Activated T-cell treated with anti-CD3 and anti-CD28 coated beads for 4 hours (primary cell): Measurements from ENCODE around the gene MPV17.
"Not testable (repeated sequence)": the region's sequence is repeated elsewhere in the genome, so short reads cannot be mapped to it uniquely, and the experiment has no call there.

ENCODE experiments used
- DNase-seq: peaks from one replicate; pipeline ENCODE4 v3.0.0-alpha.2; 2020

MPV17 gene

DNA sequence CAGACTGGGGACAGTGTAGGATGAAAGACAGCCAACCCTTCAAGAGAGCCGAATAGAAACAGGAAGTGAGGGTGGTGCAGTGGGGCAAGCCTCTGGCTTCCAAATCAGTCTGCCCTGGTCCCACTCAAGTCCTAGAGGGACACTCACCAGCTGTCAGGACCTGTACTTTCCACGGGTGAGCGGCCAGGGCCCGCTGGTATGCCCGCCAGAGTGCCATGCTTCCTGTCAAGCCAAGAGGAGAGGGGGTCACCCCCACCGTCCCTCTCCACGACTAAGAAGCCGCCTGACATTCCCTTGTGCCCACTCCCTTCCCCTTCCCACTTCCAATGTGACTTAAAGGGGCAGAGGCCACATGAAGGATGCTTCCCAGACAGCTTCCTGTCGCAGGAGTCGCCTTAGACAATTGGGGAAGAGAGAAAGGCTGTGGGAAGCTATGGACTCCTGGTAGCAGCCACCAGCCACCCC, 564 bp downstream of the MPV17 start:
- DNase-seq, result no peak

DNA sequence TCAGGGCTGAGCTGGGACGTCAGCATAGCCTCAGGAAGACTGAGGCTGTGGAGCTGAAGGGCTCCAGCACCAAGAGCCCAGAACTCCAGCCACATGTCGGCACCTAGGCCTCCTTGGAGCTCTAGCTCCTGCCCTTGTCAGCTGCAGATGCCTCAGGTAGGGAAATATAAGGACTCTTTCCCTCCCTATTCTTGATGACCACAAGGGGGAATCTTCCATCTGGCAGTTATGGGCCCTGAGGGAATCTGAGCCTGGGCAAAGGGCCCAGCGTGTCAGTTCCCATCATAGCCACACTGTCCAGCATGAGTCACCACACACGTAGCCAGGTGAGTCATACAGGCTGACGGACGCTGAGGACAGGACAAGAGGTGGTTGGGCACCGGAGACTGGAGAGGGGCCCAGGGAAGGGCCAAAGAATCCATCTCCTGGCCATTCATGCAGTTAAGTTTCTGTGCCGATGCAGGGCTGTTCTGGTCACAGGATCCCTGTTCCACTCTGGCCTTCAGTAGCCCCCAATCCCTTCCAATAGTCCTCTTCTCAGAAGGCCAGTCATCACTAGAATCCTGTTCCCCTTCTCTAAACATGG, 1.8 kb downstream of the MPV17 start:
- DNase-seq, result no peak

GRCh38 chr2:27319839-27320238, 3.1 kb downstream of the MPV17 start:
- DNase-seq, result not testable (repeated sequence)

- DNase-seq, result no peak
Measured at GRCh38 chr2:27316655-27317412, 6.1 kb downstream of the MPV17 start.

- no peak for DNase-seq
Measured at GRCh38 chr2:27315122-27315521, 7.8 kb downstream of the MPV17 start.

DNA sequence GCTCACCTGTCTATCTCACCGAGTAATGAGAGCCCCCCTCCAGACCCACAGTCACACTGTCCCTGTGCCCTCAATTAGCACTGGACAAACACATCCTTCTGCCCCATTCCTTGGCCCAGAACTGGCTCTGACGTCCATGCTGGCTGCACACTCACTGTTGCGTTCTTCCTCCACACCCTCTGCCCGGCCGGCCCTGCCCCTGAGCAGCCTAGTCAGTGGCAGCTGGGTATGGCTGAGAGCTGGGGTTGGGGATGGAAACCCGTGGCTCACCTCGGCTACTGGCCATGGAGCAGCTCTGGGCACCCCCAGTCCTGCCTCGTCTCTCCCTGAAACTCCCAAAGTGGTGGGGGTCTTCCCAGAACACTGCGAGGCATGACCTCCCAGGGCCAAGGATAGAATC, 8.2 kb downstream of the MPV17 start:
- no peak for DNase-seq

GRCh38 chr2:27313882-27314645, 8.8 kb downstream of the MPV17 start:
- DNase-seq, result no peak

GRCh38 chr2:27312152-27312551, 10.7 kb downstream of the MPV17 start:
- no peak for DNase-seq

DNA sequence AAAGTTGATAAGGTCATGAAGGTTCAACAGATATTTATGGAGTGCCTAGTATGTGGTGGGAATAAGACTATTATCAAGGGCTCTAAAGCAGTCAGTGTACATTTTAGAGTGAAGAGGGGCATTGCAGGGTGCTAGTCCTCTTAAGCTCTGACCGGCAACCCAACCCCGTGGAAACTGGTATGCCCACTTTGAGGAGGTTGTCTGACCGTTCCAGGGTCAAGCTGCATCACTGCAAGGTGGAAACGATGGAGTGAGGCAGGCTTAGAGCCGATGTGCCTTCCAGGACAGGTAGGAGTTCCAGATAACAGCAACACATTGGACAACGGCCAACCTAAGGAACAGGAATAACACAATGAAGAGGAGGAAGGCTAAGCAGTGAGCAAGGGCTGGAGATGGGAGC, 13.2 kb downstream of the MPV17 start:
- DNase-seq, result no peak

DNA sequence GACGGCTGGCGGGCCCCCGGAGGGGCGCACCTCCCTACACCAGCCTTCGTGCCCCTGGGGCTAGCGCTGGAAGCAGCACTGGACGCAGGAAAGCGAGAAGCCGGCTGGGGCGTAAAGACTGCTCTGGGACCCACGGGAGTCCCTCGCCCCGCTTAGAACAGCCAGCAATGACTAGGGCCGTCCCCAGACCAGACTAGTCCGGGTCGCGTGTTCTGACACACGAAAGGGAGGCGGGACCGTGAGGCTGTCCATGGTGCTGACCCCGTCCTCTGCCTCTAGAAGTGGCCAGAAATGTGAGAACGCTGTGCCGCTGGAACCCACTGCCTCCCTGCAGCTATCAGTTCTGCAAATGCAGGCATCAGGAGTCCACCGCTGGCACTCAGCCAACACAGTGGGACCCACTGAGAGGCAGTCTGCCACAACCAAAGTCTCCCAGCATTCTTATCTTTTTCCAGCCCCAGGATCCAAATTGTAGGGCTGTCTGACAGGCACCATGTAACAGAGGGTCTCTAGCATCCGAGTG, 14.5 kb downstream of the MPV17 start, which contains the start of gene UCN:
Gene UCN (minus strand): TSS at position 87 of the 523 bp plus-strand sequence. CDS start 550 bp downstream, outside the sequence.
- no peak for DNase-seq

GRCh38 chr2:27307545-27308358, 15.1 kb downstream of the MPV17 start:
- no peak for DNase-seq

- no peak for DNase-seq
Measured at GRCh38 chr2:27307287-27307544, 15.7 kb downstream of the MPV17 start.

GRCh38 chr2:27306573-27307286, 16.2 kb downstream of the MPV17 start:
- no peak for DNase-seq

DNA sequence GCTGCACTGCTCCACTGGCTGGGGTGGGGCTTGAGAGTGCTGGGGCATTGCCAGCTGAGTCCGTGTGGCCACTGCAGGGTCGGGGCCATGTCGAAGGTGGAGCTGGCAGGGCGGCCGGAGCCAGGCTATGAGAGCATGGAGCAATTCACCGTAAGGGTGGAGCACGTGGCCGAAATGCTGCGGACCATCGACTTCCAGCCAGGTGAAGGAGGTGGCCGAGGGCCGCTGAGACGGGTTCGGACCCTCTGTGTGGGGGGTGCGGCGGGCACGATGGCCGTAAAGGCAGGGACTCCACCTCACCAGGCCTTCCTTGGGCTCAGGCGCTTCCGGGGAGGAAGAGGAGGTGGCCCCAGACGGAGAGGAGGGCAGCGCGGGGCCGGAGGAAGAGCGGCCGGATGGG, 16.8 kb downstream of the MPV17 start:
- no peak for DNase-seq

DNA sequence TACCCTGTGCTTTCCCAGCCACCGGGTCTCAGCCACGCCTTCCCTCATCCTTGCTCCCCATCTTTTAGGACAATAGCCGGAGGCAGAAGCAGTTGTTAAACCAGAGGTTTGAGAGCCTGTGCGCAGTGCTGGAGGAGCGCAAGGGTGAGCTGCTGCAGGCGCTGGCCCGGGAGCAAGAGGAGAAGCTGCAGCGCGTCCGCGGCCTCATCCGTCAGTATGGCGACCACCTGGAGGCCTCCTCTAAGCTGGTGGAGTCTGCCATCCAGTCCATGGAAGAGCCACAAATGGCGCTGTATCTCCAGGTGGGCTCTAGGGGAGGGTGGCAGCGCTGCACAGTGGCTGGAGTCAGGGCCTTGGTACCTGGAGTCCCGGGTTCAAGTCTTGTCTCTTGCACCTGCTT, 17.4 kb downstream of the MPV17 start:
- no peak for DNase-seq

GRCh38 chr2:27304488-27305240, 18.2 kb downstream of the MPV17 start:
- no peak for DNase-seq

GRCh38 chr2:27303093-27304025, 19.5 kb downstream of the MPV17 start:
- peak; percentile 18 for DNase-seq

DNA sequence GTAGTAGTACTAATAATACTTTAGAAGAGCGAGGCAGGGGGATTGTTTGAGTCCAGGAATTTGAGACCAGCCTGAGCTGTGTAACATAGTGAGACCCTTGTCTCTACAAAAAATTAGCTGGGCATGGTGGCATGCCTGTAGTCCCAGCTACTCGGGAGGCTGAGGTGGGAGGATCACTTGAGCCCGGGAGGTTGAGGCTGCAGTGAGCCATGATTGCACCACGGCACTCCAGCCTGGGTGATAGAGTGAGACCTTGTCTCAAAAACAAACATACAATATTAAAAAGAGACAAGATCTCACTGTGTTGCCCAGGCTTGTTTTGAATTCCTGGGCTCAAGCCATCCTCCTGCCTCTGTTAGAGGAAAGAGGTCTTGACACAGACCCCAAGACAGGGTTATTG, 22.3 kb downstream of the MPV17 start:
- DNase-seq, result not testable (repeated sequence)

DNA sequence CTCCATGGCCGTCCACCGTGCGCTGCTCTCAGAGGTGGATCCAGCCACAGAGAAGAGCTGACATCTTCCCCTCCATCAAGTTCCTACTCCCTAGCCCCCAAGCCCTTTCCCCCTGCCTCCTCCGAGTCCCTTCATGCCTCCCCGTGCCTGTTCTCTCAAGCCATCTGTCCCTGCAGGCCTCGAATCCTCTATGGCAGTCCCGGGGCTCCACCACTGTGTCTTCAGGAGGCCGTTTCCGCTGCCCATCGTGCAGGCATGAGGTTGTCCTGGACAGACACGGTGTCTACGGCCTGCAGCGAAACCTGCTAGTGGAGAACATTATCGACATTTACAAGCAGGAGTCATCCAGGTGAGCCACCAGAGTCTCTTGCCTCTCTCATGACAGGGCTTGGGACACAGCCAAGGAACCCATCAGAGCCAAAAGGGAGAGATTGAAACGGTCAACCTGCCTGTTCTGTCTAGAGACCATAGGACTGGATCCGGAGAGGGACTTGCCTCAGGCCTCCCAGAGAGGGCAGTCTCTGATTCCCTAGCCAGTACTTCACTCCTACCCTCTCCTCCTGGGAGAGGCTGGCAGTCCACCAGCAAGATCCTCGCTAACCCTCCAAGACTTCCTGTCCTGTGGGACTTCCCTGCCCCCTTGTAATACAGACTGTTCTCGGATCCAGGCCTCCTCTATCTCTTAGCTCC, 24.4 kb downstream of the MPV17 start:
- no peak for DNase-seq

DNA sequence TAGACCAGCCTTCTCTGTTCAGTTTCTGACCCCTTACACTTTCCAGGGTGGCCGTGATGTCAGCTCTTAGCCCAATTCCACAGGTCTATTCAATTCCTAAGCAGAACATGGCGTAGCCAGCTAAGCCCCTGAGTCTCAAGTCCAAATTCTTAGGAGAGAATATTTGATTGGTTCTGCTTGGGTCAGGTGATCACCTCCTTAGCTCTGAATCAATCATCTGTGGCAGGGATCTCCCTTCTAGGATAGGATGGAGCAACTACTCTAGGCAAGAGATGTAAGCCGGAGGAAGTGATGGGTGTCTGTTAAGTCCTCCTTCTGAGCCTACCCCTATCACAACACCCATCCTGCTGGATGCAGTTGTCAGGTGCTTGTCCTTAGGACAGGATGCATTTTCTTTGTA, 25.7 kb downstream of the MPV17 start:
- no peak for DNase-seq
